ENCODE measurements around the gene MEIOB. TPM values are rescaled to one million over a fixed set of nuclear protein-coding genes. Genes with fewer than 3 reads are reported as not detected.
A peak's percentile ranks its signal among the peaks of the same experiment; 100 is the strongest.

The MEIOB gene
- total RNA-seq, 1 donor: 0.54 TPM

- peak in 1 of 3 donors; percentile 15 for DNase-seq (ENCODE audit: low read depth in 2 of 3, low spot score in 2 of 3)
Measured at GRCh38 chr16:1832838-1833454, 39.0 kb downstream of the MEIOB start.

GRCh38 chr16:1831186-1832075 lies 40.5 kb downstream of the MEIOB start:
- DNase-seq (ENCODE audit: low read depth in 2 of 3, low spot score in 2 of 3): no peak

GRCh38 chr16:1830213-1830612 lies 41.8 kb downstream of the MEIOB start:
- no peak for DNase-seq (ENCODE audit: low read depth in 2 of 3, low spot score in 2 of 3)

GRCh38 chr16:1828645-1829410 lies 43.1 kb downstream of the MEIOB start:
- no peak for DNase-seq (ENCODE audit: low read depth in 2 of 3, low spot score in 2 of 3)

GRCh38 chr16:1826691-1827573 lies 45.0 kb downstream of the MEIOB start, which contains the start of the genes FAHD1 and HAGH:
TSS of gene FAHD1 (plus strand) at chr16:1827206. CDS start at chr16:1827239, 33 bp downstream.
TSS of gene HAGH (minus strand) at chr16:1826825. CDS start at chr16:1826787, 38 bp downstream.
- peak; percentile 92 to 93 (median 92) for DNase-seq (ENCODE audit: low read depth in 2 of 3, low spot score in 2 of 3)

GRCh38 chr16:1825864-1826690 lies 45.9 kb downstream of the MEIOB start:
- DNase-seq (ENCODE audit: low read depth in 2 of 3, low spot score in 2 of 3): peak; percentile 72 to 77 (median 73)

- DNase-seq (ENCODE audit: low read depth in 2 of 3, low spot score in 2 of 3): no peak
Measured at GRCh38 chr16:1825381-1825863, 46.5 kb downstream of the MEIOB start.

GRCh38 chr16:1823821-1824220 lies 48.1 kb downstream of the MEIOB start:
- peak in 2 of 3 donors; percentile 40 for DNase-seq (ENCODE audit: low read depth in 2 of 3, low spot score in 2 of 3)

- no peak for DNase-seq (ENCODE audit: low read depth in 2 of 3, low spot score in 2 of 3)
Measured at GRCh38 chr16:1822801-1823200, 49.2 kb downstream of the MEIOB start.

GRCh38 chr16:1821861-1822611 lies 49.9 kb downstream of the MEIOB start:
- DNase-seq (ENCODE audit: low read depth in 2 of 3, low spot score in 2 of 3): no peak

GRCh38 chr16:1820946-1821290 lies 51.0 kb downstream of the MEIOB start:
- DNase-seq (ENCODE audit: low read depth in 2 of 3, low spot score in 2 of 3): no peak

GRCh38 chr16:1820096-1820945 lies 51.6 kb downstream of the MEIOB start:
- no peak for DNase-seq (ENCODE audit: low read depth in 2 of 3, low spot score in 2 of 3)

GRCh38 chr16:1819611-1820010 lies 52.4 kb downstream of the MEIOB start:
- DNase-seq (ENCODE audit: low read depth in 2 of 3, low spot score in 2 of 3): no peak

GRCh38 chr16:1818873-1819525 lies 53.0 kb downstream of the MEIOB start:
- no peak for DNase-seq (ENCODE audit: low read depth in 2 of 3, low spot score in 2 of 3)

- DNase-seq (ENCODE audit: low read depth in 2 of 3, low spot score in 2 of 3): no peak
Measured at GRCh38 chr16:1818204-1818872, 53.6 kb downstream of the MEIOB start.

GRCh38 chr16:1817716-1818115 lies 54.2 kb downstream of the MEIOB start:
- no peak for DNase-seq (ENCODE audit: low read depth in 2 of 3, low spot score in 2 of 3)

GRCh38 chr16:1817276-1817589 lies 54.7 kb downstream of the MEIOB start:
- DNase-seq (ENCODE audit: low read depth in 2 of 3, low spot score in 2 of 3): no peak

Measured in hematopoietic multipotent progenitor cell (in vitro differentiated cells).